Naive thymus-derived CD4-positive, alpha-beta T cell (primary cell): Measurements from ENCODE around the gene PTN. TPM values are rescaled to one million over a fixed set of nuclear protein-coding genes. Genes with fewer than 3 reads are reported as not detected.

Experiments used
- ATAC-seq: fragments of 150-1000 bp; cut with Tn5 transposase; 2 replicates; pipeline ENCODE4 v1.10.0; 2021; ENCODE audit warnings: mild to moderate bottlenecking, moderate library complexity
- CTCF ChIA-PET: fragments of 350-600 bp; sonication (Branson Sonifier 250); formaldehyde crosslinking; loops from one replicate; lab custom pipeline; 2021; ENCODE audit warnings: antibody characterized with exemption; lab: Charles Lee
- POLR2A ChIA-PET: fragments of 350-600 bp; sonication (Branson Sonifier 250); formaldehyde crosslinking; loops from one replicate; lab custom pipeline; 2021; ENCODE audit warnings: antibody characterized with exemption, inconsistent platforms; lab: Charles Lee
- DNase-seq, 9 donors: peaks; one replicate each; pipeline versions ENCODE4 v3.0.0 to v3.0.0-alpha.2; 2020 to 2022; ENCODE audit warnings: mixed read lengths in 1 of 9
- H3K27ac ChIP-seq: one replicate; pipeline ENCODE4 v1.7.0; 2013; ENCODE audit warnings: mild to moderate bottlenecking, low read depth, low read length, moderate library complexity
- H3K27me3 ChIP-seq, 2 donors: one replicate each; pipeline ENCODE4 v1.7.0; 2013; ENCODE audit warnings: low read length in 2 of 2, mild to moderate bottlenecking in 2 of 2, moderate library complexity in 2 of 2; ENCODE audit not compliant: control insufficient read depth in 2 of 2, insufficient read depth in 2 of 2
- H3K36me3 ChIP-seq, 3 experiments: 1 replicate in 2 of 3; 2 replicates in 1 of 3; pipeline ENCODE4 v1.7.0; 2013; ENCODE audit warnings: low read length in 3 of 3, mild to moderate bottlenecking in 3 of 3, moderate library complexity in 1 of 3; ENCODE audit not compliant: insufficient read depth in 3 of 3, control insufficient read depth in 2 of 3
- H3K4me1 ChIP-seq, 2 donors: one replicate each; pipeline ENCODE4 v1.7.0; 2013; ENCODE audit warnings: low read length in 2 of 2, mild to moderate bottlenecking in 2 of 2, moderate library complexity in 1 of 2; ENCODE audit not compliant: control insufficient read depth in 2 of 2, insufficient read depth in 2 of 2
- H3K4me3 ChIP-seq: 2 replicates; pipeline ENCODE4 v1.7.0; 2013; ENCODE audit warnings: mild to moderate bottlenecking, low read length
- H3K9me3 ChIP-seq, 3 experiments: 1 replicate in 2 of 3; 2 replicates in 1 of 3; pipeline ENCODE4 v1.7.0; 2013; ENCODE audit warnings: low read length in 3 of 3; ENCODE audit not compliant: control insufficient read depth in 2 of 3
- H3K27ac Mint-ChIP-seq, 9 donors: one replicate each; pipeline ENCODE4 v1.8.0; 2020 to 2022; ENCODE audit warnings: mixed read lengths in 9 of 9, mild to moderate bottlenecking in 8 of 9, moderate library complexity in 5 of 9, inconsistent platforms in 2 of 9
- H3K27me3 Mint-ChIP-seq, 5 donors: one replicate each; pipeline ENCODE4 v1.8.0; 2021 to 2022; ENCODE audit warnings: mixed read lengths in 5 of 5, mild to moderate bottlenecking in 1 of 5
- H3K36me3 Mint-ChIP-seq, 5 donors: one replicate each; pipeline ENCODE4 v1.8.0; 2020 to 2022; ENCODE audit warnings: mixed read lengths in 5 of 5, mild to moderate bottlenecking in 3 of 5, inconsistent platforms in 1 of 5
- H3K4me1 Mint-ChIP-seq, 7 donors: one replicate each; pipeline ENCODE4 v1.8.0; 2020 to 2022; ENCODE audit warnings: mixed read lengths in 7 of 7, mild to moderate bottlenecking in 3 of 7, inconsistent platforms in 1 of 7
- H3K4me3 Mint-ChIP-seq, 10 donors: one replicate each; pipeline ENCODE4 v1.8.0; 2020 to 2022; ENCODE audit warnings: mild to moderate bottlenecking in 10 of 10, mixed read lengths in 10 of 10, moderate library complexity in 6 of 10, inconsistent platforms in 2 of 10
- H3K9me3 Mint-ChIP-seq, 11 donors: one replicate each; pipeline ENCODE4 v1.8.0; 2020 to 2022; ENCODE audit warnings: mixed read lengths in 11 of 11, mild to moderate bottlenecking in 4 of 11, inconsistent platforms in 1 of 11, moderate library complexity in 1 of 11
- intact Hi-C, 2 donors: fragments of 100-400 bp; cut with micrococcal nuclease; formaldehyde crosslinking; loops; one replicate each; pipeline ENCODE4 v1.15.1; 2023
- polyA plus RNA-seq, 2 donors: library from polyadenylated mRNA; unstranded; fragments of 300-500 nt; fragmentation: Illumina TruSeq; gene quantifications; one replicate each; pipeline ENCODE4 v1.2.3, GENCODE V29; 2021
- total RNA-seq, 6 experiments: library from RNA in 5 of 6; stranded (reverse) in 5 of 6; gene quantifications; 1 replicate in 5 of 6; 2 replicates in 1 of 6; pipeline ENCODE4 v1.2.3 and lab custom pipeline; 2021 to 2026

PTN gene, protein sequence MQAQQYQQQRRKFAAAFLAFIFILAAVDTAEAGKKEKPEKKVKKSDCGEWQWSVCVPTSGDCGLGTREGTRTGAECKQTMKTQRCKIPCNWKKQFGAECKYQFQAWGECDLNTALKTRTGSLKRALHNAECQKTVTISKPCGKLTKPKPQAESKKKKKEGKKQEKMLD
- total RNA-seq (not detected), polyA plus RNA-seq (not detected), total RNA-seq (lab: John Stamatoyannopoulos, UW) (not detected)

DNA sequence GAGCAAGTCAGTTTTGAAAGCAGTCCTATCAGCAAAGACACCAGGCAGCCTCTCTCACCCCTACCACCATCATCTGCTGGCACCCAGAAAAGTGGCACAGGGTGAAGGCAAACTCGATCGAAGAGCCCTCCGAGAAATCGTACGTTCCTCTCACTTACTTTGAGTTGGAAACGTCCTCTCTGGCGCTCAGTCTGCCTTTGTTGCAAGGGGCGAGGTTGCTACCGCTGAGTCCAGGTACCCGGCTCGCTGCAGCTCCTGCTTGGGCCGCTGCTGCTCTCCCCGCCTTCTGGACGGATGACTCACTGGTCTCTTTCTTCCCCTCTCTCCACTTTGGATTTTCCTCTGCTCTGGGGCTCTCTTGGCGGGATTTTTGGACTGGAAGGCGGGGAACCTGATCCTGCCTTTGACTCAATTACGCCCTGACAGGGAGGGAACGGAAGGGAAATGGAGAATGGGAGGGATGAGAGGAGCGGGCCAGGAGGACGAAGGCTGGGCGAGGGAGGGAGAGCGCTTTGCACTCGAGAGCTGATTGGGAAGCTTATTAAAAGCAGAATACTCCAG lies at the start of gene PTN:
Gene PTN, minus strand, starts transcription at position 453 of the 561 bp plus-strand sequence. CDS start 88,760 bp downstream, outside the sequence.
- Mint-ChIP-seq H3K4me1 (peaks cover 0 to 2% (median 0%) of the 10 kb centered on the region in 7 donors), H3K27ac (no peak within 1 kb of the TSS), H3K27me3 (peaks cover 9 to 30% (median 15%) of the 10 kb centered on the region in 5 donors), H3K9me3 (peaks cover 0 to 23% (median 1%) of the 10 kb centered on the region in 11 donors), H3K4me3 (no peak within 1 kb of the TSS), H3K36me3 (no peaks in the 10 kb centered on the region)
- Histone ChIP-seq H3K4me3 (no peak within 1 kb of the TSS), H3K9me3 (no peaks in the 10 kb centered on the region), H3K27me3 (no peaks in the 10 kb centered on the region), H3K4me1 (no peaks in the 10 kb centered on the region), H3K36me3 (no peaks in the 10 kb centered on the region), H3K27ac (no peak within 1 kb of the TSS)
- CTCF ChIA-PET, result no interaction called here
- POLR2A ChIA-PET, result no interaction called here
- no peak for ATAC-seq
- no peak for DNase-seq
- intact Hi-C loops, result no loop called here

DNA sequence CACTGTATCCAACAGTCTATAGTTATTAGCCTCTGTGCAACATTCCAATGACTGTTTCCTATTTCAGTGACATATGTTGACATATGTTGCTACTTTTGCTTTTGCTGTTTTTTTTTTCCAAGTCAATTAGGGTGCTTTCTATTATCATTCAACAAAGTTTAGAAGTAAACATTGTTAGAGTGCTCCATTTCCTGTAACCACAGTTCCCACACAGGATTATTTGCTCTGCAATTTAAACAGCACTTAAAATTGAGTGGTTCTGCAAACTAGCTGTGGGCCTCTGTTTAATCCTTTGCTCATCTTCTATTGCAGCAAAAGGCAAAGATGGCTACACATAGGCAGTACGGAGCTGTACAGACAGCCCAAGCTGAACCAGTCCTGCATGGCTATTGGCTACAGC lies 46.5 kb upstream of the PTN start:
- no peaks in the 10 kb centered on the region for H3K36me3 Mint-ChIP-seq
- no peak overlapping the region for H3K27ac Mint-ChIP-seq
- H3K9me3 Mint-ChIP-seq, result peaks cover 0 to 18% (median 0%) of the 10 kb centered on the region in 11 donors
- H3K4me1 Mint-ChIP-seq, result no peaks in the 10 kb centered on the region
- Histone ChIP-seq H3K27ac (no peak overlapping the region), H3K4me1 (no peaks in the 10 kb centered on the region), H3K27me3 (no peaks in the 10 kb centered on the region), H3K9me3 (no peaks in the 10 kb centered on the region), H3K4me3 (no peak overlapping the region), H3K36me3 (no peaks in the 10 kb centered on the region)
- no peak for DNase-seq
- CTCF ChIA-PET, result no interaction called here
- no peaks in the 10 kb centered on the region for H3K27me3 Mint-ChIP-seq
- no peak overlapping the region for H3K4me3 Mint-ChIP-seq
- POLR2A ChIA-PET, result no interaction called here
- intact Hi-C loops, result no loop called here
- ATAC-seq, result no peak

DNA sequence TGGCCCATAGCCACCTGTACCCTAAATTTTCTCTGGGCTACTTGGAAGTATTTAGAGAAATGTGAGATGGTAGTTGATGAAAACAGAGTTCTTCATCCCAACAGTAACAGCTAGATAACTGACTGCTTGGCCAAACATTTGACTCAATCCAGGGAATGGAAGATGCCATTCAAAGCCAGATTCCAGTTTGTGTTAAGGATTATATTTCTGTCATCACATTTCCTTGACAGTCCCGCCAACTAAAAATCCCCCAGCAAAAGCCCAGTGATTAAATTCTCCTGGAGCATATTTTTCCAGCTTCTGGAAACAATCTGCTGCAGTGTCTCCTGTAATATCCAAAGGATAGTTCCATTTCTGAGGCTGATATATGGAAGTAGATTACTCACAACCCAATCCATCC lies 45.4 kb upstream of the PTN start:
- H3K27me3 ChIP-seq, result no peaks in the 10 kb centered on the region
- CTCF ChIA-PET, result no interaction called here
- peaks cover 0 to 18% (median 0%) of the 10 kb centered on the region in 11 donors for H3K9me3 Mint-ChIP-seq
- H3K9me3 ChIP-seq, result no peaks in the 10 kb centered on the region
- H3K27ac Mint-ChIP-seq, result no peak overlapping the region
- no peaks in the 10 kb centered on the region for H3K4me1 ChIP-seq
- no peak overlapping the region for H3K27ac ChIP-seq
- H3K36me3 ChIP-seq, result no peaks in the 10 kb centered on the region
- intact Hi-C loops, result no loop called here
- POLR2A ChIA-PET, result no interaction called here
- DNase-seq, result no peak
- no peaks in the 10 kb centered on the region for H3K4me1 Mint-ChIP-seq
- ATAC-seq, result no peak
- no peaks in the 10 kb centered on the region for H3K36me3 Mint-ChIP-seq
- H3K4me3 ChIP-seq, result no peak overlapping the region
- no peak overlapping the region for H3K4me3 Mint-ChIP-seq
- no peaks in the 10 kb centered on the region for H3K27me3 Mint-ChIP-seq

DNA sequence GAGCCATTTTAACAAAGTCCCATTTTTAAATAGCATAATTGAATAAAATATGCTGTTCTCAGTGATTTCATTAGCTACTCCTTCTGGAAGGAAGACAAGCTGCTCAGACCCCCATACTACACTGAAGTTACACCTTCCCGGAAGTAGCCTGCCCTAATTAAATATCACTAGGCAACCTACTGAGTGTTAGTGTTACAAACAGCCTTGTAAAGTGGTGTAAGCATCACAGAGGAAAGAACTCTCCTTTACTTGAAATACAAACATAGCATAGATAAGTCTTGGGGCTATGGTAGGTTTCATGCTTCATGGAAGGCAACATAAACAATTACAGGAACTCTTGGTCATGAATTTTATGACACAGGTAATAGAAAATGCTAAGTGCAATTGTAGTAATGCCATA lies 43.4 kb upstream of the PTN start:
- CTCF ChIA-PET, result no interaction called here
- no peak for ATAC-seq
- H3K4me1 Mint-ChIP-seq, result no peaks in the 10 kb centered on the region
- H3K4me3 Mint-ChIP-seq, result no peak overlapping the region
- H3K27ac ChIP-seq, result no peak overlapping the region
- H3K36me3 Mint-ChIP-seq, result no peaks in the 10 kb centered on the region
- H3K27me3 Mint-ChIP-seq, result no peaks in the 10 kb centered on the region
- peaks cover 0 to 18% (median 2%) of the 10 kb centered on the region in 11 donors for H3K9me3 Mint-ChIP-seq
- no peaks in the 10 kb centered on the region for H3K9me3 ChIP-seq
- POLR2A ChIA-PET, result no interaction called here
- DNase-seq, result no peak
- intact Hi-C loops, result no loop called here
- H3K27ac Mint-ChIP-seq, result no peak overlapping the region
- H3K4me3 ChIP-seq, result no peak overlapping the region
- no peaks in the 10 kb centered on the region for H3K36me3 ChIP-seq
- H3K4me1 ChIP-seq, result no peaks in the 10 kb centered on the region
- no peaks in the 10 kb centered on the region for H3K27me3 ChIP-seq

DNA sequence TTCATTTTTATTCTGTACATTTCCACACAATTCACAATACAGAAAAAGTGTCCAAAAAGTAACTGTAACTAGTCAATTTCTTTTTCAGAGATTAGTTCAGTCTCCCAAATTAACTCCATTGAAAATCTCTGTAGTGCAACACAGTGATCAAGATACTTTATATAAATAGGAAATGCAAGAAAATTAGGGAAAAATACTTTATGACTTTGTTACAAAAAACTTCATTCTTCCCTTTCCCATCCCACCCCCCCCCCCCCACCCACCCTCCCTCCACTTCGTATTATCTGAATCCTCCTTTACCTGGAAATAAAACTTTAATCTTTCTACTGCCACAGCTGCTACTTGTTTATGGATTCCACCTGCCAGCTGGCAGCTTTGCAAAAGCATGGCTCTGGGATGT lies 37.5 kb upstream of the PTN start:
- H3K36me3 ChIP-seq, result no peaks in the 10 kb centered on the region
- DNase-seq (no peak), ATAC-seq (no peak)
- no peak overlapping the region for H3K4me3 ChIP-seq
- Mint-ChIP-seq H3K9me3 (peaks cover 0 to 15% (median 4%) of the 10 kb centered on the region in 11 donors), H3K4me1 (no peaks in the 10 kb centered on the region), H3K4me3 (no peak overlapping the region), H3K27me3 (no peaks in the 10 kb centered on the region), H3K27ac (no peak overlapping the region), H3K36me3 (no peaks in the 10 kb centered on the region)
- H3K27me3 ChIP-seq, result no peaks in the 10 kb centered on the region
- intact Hi-C loops, result no loop called here
- no peak overlapping the region for H3K27ac ChIP-seq
- peaks cover 0 to 4% (median 0%) of the 10 kb centered on the region in 3 experiments for H3K9me3 ChIP-seq
- POLR2A ChIA-PET, result no interaction called here
- CTCF ChIA-PET, result no interaction called here
- H3K4me1 ChIP-seq, result no peaks in the 10 kb centered on the region

DNA sequence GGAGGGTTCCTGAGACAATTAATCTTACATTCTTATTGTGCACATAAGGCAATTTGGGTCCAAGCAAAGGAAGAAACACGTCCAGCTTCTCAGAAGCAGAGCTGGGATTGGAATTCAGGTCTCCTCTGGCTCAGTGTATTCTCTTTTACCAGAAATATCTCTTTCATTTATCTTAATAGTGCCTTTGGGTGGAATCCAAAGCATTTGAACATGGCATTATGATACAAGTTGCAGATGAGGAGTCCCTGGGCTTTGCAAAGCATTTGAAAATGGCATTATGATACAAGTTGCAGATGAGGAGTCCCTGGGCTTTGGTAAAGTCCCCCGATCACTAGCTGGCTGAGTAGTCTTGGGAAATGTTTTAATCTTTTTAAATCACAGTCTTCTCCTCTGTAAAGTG lies 30.0 kb upstream of the PTN start:
- no peak for ATAC-seq

DNA sequence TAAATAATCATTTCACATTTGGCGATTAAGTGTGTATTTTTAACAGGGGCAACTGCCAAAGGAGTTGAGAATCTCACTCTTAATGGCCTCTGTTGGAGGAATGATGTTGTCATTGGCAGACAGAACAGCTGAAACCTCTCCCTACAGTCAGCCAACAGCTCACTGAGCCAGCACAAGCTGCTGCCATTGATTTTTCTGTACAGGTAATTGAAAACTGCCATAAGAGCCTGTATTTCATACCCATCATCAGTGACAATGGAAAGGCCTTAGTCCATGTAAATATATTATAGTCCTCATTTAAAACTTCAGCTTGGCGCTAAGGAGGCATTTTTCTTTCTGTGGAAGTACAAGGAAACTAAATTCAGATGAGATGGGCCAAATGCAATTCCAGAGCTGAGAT lies 28.1 kb upstream of the PTN start:
- H3K4me1 ChIP-seq, result no peaks in the 10 kb centered on the region
- no peak overlapping the region for H3K27ac Mint-ChIP-seq
- POLR2A ChIA-PET, result no interaction called here
- no peak for ATAC-seq
- no peaks in the 10 kb centered on the region for H3K27me3 ChIP-seq
- H3K4me3 ChIP-seq, result no peak overlapping the region
- H3K9me3 Mint-ChIP-seq, result peaks cover 0 to 6% (median 0%) of the 10 kb centered on the region in 11 donors
- H3K27ac ChIP-seq, result no peak overlapping the region
- no peak overlapping the region for H3K4me3 Mint-ChIP-seq
- no peaks in the 10 kb centered on the region for H3K36me3 Mint-ChIP-seq
- H3K4me1 Mint-ChIP-seq, result no peaks in the 10 kb centered on the region
- intact Hi-C loops, result no loop called here
- CTCF ChIA-PET, result no interaction called here
- no peaks in the 10 kb centered on the region for H3K36me3 ChIP-seq
- no peak for DNase-seq
- H3K27me3 Mint-ChIP-seq, result no peaks in the 10 kb centered on the region
- H3K9me3 ChIP-seq, result no peaks in the 10 kb centered on the region

More for the DNA sequence above, 30.0 kb upstream of the PTN start:
- no peaks in the 10 kb centered on the region for H3K4me1 ChIP-seq
- H3K9me3 Mint-ChIP-seq, result peaks cover 0 to 8% (median 4%) of the 10 kb centered on the region in 11 donors
- no peak overlapping the region for H3K4me3 Mint-ChIP-seq
- peaks cover 0 to 2% (median 0%) of the 10 kb centered on the region in 3 experiments for H3K9me3 ChIP-seq
- no peak for DNase-seq
- intact Hi-C loops, result no loop called here
- H3K27ac ChIP-seq, result no peak overlapping the region
- H3K36me3 Mint-ChIP-seq, result no peaks in the 10 kb centered on the region
- no peaks in the 10 kb centered on the region for H3K27me3 ChIP-seq
- ChIA-PET CTCF (no interaction called here), POLR2A (no interaction called here)
- H3K4me1 Mint-ChIP-seq, result no peaks in the 10 kb centered on the region
- no peaks in the 10 kb centered on the region for H3K36me3 ChIP-seq
- no peak overlapping the region for H3K27ac Mint-ChIP-seq
- no peaks in the 10 kb centered on the region for H3K27me3 Mint-ChIP-seq
- H3K4me3 ChIP-seq, result no peak overlapping the region
